Thyroid gland (tissue), 4 donors: Measurements from ENCODE around the gene POLR3GL.

Experiments
- POLR2A ChIP-seq, 2 donors: fragments of 450-650 bp; IDR thresholded peaks; one replicate each; pipeline ENCODE4 v1.6.1; 2017; ENCODE audit warnings: antibody characterized with exemption in 2 of 2, mild to moderate bottlenecking in 2 of 2, moderate library complexity in 1 of 2
- TF ChIP-seq, protein P1 (sequence below), 6 experiments: fragments of 200-600 bp in 3 of 6; fragments of 450-650 bp in 3 of 6; sonication (generic) in 3 of 6; IDR thresholded peaks; one replicate each; pipeline ENCODE4 v1.5.1; 2016 to 2019; ENCODE audit warnings: antibody characterized with exemption in 6 of 6, mild to moderate bottlenecking in 2 of 6, inconsistent platforms in 1 of 6, moderate library complexity in 1 of 6

- no peak for TF ChIP-seq POLR2A (IDR thresholded peaks at IDR 0.05)
- TF ChIP-seq, protein P1, sequence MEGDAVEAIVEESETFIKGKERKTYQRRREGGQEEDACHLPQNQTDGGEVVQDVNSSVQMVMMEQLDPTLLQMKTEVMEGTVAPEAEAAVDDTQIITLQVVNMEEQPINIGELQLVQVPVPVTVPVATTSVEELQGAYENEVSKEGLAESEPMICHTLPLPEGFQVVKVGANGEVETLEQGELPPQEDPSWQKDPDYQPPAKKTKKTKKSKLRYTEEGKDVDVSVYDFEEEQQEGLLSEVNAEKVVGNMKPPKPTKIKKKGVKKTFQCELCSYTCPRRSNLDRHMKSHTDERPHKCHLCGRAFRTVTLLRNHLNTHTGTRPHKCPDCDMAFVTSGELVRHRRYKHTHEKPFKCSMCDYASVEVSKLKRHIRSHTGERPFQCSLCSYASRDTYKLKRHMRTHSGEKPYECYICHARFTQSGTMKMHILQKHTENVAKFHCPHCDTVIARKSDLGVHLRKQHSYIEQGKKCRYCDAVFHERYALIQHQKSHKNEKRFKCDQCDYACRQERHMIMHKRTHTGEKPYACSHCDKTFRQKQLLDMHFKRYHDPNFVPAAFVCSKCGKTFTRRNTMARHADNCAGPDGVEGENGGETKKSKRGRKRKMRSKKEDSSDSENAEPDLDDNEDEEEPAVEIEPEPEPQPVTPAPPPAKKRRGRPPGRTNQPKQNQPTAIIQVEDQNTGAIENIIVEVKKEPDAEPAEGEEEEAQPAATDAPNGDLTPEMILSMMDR (IDR thresholded peaks at IDR 0.05) = no peak
Measured at GRCh38 chr1:145995148-145995881, 30.8 kb downstream of the POLR3GL start.
